ENCODE results near the gene SGK2. TPM values are rescaled to one million over a fixed set of nuclear protein-coding genes. Genes with fewer than 3 reads are reported as not detected.

Gene SGK2
- polyA plus RNA-seq, 5 donors = 8.4 to 12.5 (median 9.5) TPM

- no peak for DNase-seq
Measured at GRCh38 chr20:43535370-43536004, 23.3 kb upstream of the SGK2 start.

DNA sequence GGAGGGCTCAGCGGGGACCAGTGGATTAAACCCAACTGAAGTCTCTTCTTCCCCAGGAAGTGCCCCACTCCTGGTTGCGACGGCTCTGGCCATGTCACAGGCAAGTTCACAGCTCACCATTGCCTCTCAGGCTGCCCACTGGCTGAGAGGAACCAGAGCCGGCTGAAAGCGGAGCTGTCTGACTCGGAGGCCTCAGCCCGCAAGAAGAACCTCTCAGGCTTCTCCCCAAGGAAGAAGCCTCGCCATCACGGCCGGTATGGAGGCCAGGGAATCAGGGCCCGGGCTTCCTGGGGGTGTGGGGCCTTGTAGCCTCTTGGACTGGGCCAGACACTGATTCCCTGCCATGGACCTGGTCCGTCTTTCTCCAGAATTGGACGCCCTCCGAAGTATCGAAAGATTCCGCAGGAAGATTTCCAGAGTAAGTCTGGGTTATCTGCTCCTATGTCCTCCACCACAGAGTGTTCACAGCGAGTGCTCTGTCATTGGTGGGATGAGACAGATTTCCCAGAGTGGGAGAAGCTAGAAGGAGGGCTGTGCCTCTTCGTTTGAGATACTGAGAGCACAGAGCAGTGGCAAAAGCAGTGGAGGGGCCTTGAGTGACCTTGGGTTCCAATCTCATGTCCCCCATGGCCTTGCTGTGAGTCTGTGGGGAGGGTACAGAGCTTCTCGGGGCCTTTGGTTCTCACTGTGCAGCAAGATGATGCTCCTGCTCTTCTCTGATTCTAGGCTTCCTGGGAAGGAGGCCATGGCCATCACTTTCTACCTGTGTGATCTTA lies 22.6 kb upstream of the SGK2 start:
- no peak for DNase-seq

- DNase-seq = no peak
Measured at GRCh38 chr20:43536817-43537440, 21.9 kb upstream of the SGK2 start.

DNA sequence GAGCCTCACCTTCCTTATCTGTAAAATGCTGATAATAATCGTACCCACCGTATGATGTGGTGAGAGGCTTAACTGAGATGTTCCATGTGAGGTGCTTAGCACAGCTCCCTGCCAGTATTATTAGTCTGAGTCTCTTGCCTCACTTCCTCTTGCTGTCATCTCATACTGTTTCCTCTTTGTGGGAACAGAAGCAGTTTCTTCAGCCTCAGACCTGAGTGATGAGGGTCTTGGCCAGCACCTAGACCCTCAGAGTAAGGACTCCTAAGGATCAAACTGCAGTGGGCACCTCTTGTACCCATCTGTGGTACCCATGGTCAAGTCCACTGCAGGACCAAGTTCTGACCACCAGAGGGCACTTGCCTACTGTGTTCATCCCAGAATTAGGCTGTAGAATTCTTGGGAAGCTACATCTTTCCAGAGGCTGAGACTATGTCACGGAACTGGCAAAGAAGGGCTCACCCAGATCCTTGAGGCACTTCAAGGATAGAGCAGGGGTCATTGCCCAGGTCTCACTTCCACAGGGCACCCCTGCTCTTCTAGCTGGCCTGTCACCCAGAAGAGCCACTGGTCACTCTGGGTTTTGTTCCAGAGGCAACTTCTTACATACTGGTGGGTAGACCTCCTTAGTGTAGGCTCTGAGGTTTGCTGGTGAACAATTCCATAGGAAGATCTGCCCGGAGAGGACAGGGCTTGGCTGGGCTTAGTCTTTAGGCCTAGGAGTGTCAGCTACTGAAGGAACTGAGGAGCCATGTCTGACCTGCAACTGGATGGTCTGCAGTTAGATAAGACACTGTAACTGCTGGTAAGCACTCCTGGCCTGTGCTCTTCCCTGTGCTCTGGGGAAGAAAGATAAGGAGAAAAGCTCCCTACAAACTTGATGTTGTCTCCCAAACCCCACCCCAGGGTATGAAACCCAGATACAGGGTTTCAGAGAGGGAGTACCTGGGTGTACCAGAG lies 20.6 kb upstream of the SGK2 start:
- peak; percentile 27 to 56 for DNase-seq

GRCh38 chr20:43538878-43539700 lies 19.7 kb upstream of the SGK2 start:
- no peak for DNase-seq

GRCh38 chr20:43539975-43540672 lies 18.7 kb upstream of the SGK2 start:
- no peak for DNase-seq

- DNase-seq = no peak
Measured at GRCh38 chr20:43540673-43541060, 18.2 kb upstream of the SGK2 start.

DNA sequence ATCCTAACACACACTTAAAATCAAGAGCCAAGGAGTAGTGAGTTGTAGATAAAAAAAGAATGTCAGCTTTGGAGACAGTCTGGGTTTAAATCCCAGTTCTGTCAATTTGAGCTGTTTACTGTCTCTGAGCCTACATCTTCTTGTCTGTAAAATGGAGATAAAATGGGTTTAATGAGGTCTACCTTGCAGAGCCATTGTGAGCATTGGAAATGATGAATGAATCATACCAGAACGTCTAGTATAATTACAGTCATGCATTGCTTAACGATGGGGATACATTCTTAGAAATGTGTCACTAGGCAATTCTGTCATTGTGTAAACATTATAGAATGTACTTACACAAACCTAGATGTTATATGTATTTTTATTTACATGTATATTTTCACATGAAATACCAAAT lies 17.6 kb upstream of the SGK2 start:
- DNase-seq = no peak

- no peak for DNase-seq
Measured at GRCh38 chr20:43542161-43542560, 16.7 kb upstream of the SGK2 start.

DNA sequence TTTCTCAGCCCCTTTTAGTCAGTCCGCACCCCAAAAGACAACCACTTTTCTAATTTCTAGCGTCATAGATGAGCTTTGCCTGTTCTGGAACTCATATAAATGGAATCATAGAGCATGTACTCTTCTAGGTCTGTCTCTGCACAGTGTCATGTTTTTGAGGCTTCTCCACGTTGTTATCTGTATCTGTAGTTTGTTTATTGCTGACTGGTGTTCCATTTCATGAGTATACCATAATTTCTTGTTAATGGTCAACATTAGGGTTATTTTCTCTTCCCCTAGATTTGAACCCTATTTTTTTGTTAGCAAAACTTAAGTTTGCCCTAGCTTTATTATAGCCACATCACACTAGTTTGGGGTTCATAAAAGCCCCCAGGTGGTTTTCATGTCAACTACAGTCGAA lies 16.2 kb upstream of the SGK2 start:
- no peak for DNase-seq

DNA sequence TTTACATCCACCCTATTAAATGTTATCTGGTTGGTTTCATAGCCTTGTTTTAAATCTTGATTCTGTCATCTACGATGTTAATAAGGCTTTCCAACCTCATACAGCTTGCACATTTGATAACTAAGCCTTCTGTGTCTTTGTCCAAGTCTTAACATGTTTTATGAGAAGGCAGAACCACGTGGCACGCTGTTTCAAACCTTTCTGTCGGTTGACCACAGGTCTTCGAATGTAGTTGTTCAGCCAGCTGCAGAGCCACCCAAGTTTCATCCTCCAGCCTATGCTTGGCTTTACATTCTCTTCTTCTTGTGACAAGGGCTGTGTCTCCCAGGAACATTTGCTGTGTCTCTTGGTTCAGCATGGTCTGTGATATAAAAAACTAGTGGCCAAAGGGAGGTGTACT lies 15.7 kb upstream of the SGK2 start:
- DNase-seq = no peak

- DNase-seq = no peak
Measured at GRCh38 chr20:43544501-43544900, 14.3 kb upstream of the SGK2 start.

DNA sequence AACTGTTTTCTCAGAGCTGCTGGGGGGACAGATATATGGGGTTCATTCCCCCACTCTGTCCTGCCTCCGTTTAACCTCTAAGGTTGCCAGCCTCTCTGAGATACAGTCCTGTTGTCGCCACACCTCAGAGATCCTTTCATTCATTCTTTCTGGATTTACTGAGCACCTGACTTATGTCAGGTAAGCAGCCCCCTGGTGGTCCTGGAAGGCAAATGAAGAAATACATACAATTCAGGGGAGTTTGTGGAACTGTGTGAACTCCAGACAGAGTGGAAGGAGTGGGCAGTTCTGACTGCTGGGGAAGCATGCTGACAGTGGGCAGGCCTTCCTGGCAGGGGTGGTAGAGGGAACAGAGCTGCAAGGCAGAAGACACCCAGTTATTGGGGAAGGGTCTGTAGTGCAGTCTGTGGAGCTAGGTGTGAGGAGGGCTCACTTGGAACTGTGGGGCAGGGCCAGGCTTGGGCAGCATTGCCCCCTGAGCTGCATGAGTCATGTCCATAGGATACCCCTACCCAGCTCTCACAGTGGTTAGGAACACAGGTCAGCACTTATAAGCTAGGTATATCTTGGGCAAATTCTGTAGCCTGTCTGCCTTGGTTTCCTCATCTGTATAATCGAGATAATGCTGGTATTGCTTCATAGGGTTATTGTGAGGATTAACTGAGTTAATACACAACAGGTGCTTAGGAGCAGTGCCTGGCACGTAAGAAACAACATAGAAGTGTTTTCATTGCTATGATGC lies 12.8 kb upstream of the SGK2 start:
- no peak for DNase-seq

DNA sequence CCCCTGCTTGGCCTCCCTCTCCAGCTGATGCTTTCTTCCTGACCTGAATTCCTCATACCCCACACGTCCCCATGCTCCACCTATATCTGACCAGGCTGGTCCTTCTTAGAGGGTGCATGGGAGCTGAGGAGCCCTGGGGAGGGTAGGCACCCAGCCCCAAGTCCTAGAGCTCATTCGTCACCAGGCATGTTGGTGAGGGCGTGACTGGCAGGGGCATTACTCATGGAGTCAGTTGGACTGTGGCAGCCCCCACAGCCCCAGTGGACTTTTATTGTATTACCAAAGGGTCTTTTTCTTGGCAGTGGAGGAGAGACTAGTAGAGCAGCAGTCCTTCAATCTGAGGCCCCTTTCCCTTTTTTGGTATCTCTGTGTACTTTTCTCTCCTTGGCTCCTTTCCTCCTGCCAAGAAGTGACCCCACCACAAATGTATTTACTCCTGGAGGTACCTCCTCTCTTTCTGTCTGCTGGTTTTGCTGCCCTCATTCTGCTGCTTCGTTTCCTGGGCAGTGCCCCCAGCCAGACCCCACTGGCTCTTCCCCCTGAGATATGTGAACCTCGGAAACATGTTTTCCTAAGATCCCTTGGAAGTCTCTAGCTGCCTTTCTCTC lies 10.4 kb upstream of the SGK2 start:
- DNase-seq = no peak

DNA sequence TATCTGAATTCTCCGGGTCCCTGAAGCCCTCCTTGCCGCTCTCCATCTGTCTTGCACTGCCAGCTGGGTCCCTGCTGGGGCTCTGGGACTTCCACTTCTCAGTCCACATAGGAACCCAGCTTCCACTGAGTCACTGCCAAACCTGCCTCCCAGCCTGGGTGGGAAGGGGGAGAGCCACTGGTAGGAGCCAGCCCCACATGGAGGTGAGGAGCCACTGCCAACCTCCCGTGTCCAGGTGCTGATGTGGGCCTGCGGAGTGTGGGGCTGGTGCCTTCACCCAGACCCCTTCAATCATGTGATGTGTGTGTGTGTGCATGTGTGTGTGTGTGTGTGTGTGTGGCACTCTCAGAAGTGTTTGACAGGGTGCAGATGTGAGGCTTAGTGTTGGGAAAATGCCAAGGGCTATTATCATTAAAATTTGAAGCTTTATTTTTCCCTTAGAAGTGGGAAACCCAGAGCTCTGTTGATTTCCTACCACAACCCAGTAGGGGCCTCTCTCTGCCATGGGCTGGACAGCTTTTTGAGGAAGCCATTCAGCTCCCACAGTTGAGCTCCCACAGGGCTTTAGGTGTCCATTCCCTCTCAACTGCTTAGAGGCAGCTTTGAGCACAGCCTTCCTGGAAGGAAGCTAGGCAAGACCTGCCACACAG lies 9.3 kb upstream of the SGK2 start:
- peak in 1 of 2 donors; percentile 35 for DNase-seq

- no peak for DNase-seq
Measured at GRCh38 chr20:43550456-43550855, 8.4 kb upstream of the SGK2 start.

- DNase-seq = no peak
Measured at GRCh38 chr20:43554369-43554768, 4.5 kb upstream of the SGK2 start.

- DNase-seq = no peak
Measured at GRCh38 chr20:43559147-43559987, 540 bp downstream of the SGK2 start.

Data from right lung (tissue), 5 donors.